ENCODE results near the gene ARHGEF40.

The ARHGEF40 gene

GRCh38 chr14:21070083-21070609 is at the start of gene ARHGEF40:
TSS of gene ARHGEF40 (plus strand) at chr14:21070304. CDS start at chr14:21070397, 93 bp downstream.
- peak; percentile 55 for DNase-seq (ENCODE audit: low spot score)

GRCh38 chr14:21020977-21021545 is 49.0 kb upstream of the ARHGEF40 start:
- no peak for DNase-seq (ENCODE audit: low spot score)

GRCh38 chr14:21022686-21023085 is 47.4 kb upstream of the ARHGEF40 start:
- no peak for DNase-seq (ENCODE audit: low spot score)

- DNase-seq (ENCODE audit: low spot score), result peak; percentile 63
Observed at GRCh38 chr14:21023174-21023573, 46.9 kb upstream of the ARHGEF40 start.

- DNase-seq (ENCODE audit: low spot score), result peak; percentile 31
Observed at GRCh38 chr14:21023817-21024584, 46.1 kb upstream of the ARHGEF40 start.

- DNase-seq (ENCODE audit: low spot score), result peak; percentile 64
Observed at GRCh38 chr14:21024585-21025370, 45.3 kb upstream of the ARHGEF40 start, which contains the start of gene NDRG2. TSS of gene NDRG2 (minus strand) at chr14:21025061. CDS start at chr14:21023315, 1,746 bp downstream.

GRCh38 chr14:21025371-21026273 is 44.5 kb upstream of the ARHGEF40 start:
- DNase-seq (ENCODE audit: low spot score), result peak; percentile 78

- DNase-seq (ENCODE audit: low spot score), result peak; percentile 97
Observed at GRCh38 chr14:21026274-21026987, 43.7 kb upstream of the ARHGEF40 start.

- no peak for DNase-seq (ENCODE audit: low spot score)
Observed at GRCh38 chr14:21026988-21027315, 43.2 kb upstream of the ARHGEF40 start.

GRCh38 chr14:21029917-21030316 is 40.2 kb upstream of the ARHGEF40 start, which contains the start of gene TPPP2:
TSS of gene TPPP2 (plus strand) at chr14:21030217. CDS start at chr14:21030582, 365 bp downstream.
- no peak for DNase-seq (ENCODE audit: low spot score)

- no peak for DNase-seq (ENCODE audit: low spot score)
Observed at GRCh38 chr14:21030531-21030930, 39.6 kb upstream of the ARHGEF40 start.

GRCh38 chr14:21032326-21033132 is 37.6 kb upstream of the ARHGEF40 start:
- no peak for DNase-seq (ENCODE audit: low spot score)

GRCh38 chr14:21033133-21033698 is 36.9 kb upstream of the ARHGEF40 start:
- DNase-seq (ENCODE audit: low spot score), result no peak

GRCh38 chr14:21034707-21035106 is 35.4 kb upstream of the ARHGEF40 start, which contains the start of gene RNASE13:
TSS of gene RNASE13 (minus strand) at chr14:21034807. CDS start at chr14:21034288, 519 bp downstream.
- DNase-seq (ENCODE audit: low spot score), result no peak

GRCh38 chr14:21036751-21037150 is 33.4 kb upstream of the ARHGEF40 start:
- DNase-seq (ENCODE audit: low spot score), result no peak

- DNase-seq (ENCODE audit: low spot score), result no peak
Observed at GRCh38 chr14:21037156-21037555, 32.9 kb upstream of the ARHGEF40 start.

- peak; percentile 91 for DNase-seq (ENCODE audit: low spot score)
Observed at GRCh38 chr14:21038441-21039422, 31.4 kb upstream of the ARHGEF40 start.

All from pons (tissue), 1 donor.